ENCODE results near the gene IPO9. TPM values are rescaled to one million over a fixed set of nuclear protein-coding genes. Genes with fewer than 3 reads are reported as not detected.

The IPO9 gene
- total RNA-seq, 4 donors from 2014 or later, result 8.8 to 48.5 (median 35.2) TPM

DNA sequence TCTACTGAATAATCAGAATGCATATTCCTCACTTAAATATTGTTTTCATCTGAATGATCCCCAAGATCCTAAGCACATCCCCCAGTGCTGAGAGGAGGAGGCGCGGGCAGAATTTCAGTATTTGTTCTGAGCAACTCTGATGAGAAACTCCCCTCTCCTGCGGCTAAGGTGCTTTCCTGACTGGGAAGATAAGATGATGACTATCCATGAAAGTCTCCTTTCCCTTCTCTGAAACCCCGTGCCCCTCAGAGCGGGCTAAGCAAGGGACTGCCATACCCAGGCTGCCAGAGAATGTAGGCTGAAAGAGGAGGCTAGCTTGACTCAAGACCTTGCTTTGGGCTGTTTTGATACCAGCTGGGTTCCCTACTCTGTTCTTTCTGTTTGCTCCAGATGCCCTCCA lies 39.7 kb upstream of the IPO9 start:
- Histone ChIP-seq H3K4me1 (peaks cover 0 to 25% of the 10 kb centered on the region in 2 donors), H3K9me3 (no peaks in the 10 kb centered on the region), H3K4me3 (no peak overlapping the region), H3K27ac (peak overlapping the region; percentile 76 to 84), H3K36me3 (no peaks in the 10 kb centered on the region), H3K27me3 (no peaks in the 10 kb centered on the region)
- no peak for DNase-seq
- intact Hi-C loops (cut with DNase I; ENCODE audit: low total_unique reads), result no loop called here
- no peak for TF ChIP-seq POLR2A (IDR thresholded peaks at IDR 0.05)
- TF ChIP-seq, protein P1, sequence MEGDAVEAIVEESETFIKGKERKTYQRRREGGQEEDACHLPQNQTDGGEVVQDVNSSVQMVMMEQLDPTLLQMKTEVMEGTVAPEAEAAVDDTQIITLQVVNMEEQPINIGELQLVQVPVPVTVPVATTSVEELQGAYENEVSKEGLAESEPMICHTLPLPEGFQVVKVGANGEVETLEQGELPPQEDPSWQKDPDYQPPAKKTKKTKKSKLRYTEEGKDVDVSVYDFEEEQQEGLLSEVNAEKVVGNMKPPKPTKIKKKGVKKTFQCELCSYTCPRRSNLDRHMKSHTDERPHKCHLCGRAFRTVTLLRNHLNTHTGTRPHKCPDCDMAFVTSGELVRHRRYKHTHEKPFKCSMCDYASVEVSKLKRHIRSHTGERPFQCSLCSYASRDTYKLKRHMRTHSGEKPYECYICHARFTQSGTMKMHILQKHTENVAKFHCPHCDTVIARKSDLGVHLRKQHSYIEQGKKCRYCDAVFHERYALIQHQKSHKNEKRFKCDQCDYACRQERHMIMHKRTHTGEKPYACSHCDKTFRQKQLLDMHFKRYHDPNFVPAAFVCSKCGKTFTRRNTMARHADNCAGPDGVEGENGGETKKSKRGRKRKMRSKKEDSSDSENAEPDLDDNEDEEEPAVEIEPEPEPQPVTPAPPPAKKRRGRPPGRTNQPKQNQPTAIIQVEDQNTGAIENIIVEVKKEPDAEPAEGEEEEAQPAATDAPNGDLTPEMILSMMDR (IDR thresholded peaks at IDR 0.05), result no peak

GRCh38 chr1:201790261-201790660 lies 38.7 kb upstream of the IPO9 start:
- H3K36me3 ChIP-seq, result no peaks in the 10 kb centered on the region
- peak in 1 of 2 donors; percentile 42 for DNase-seq
- H3K9me3 ChIP-seq, result no peaks in the 10 kb centered on the region
- peak overlapping the region; percentile 76 to 84 for H3K27ac ChIP-seq
- no peaks in the 10 kb centered on the region for H3K27me3 ChIP-seq
- intact Hi-C loops (cut with DNase I; ENCODE audit: low total_unique reads), result loop anchor here (10.0 kb wide), 1 partner anchor 235 kb away; no protein-coding TSS in a partner anchor
- H3K4me1 ChIP-seq, result peaks cover 0 to 25% of the 10 kb centered on the region in 2 donors
- no peak overlapping the region for H3K4me3 ChIP-seq
- no peak for TF ChIP-seq POLR2A (IDR thresholded peaks at IDR 0.05)
- TF ChIP-seq, protein P1 (IDR thresholded peaks at IDR 0.05), result no peak

GRCh38 chr1:201791051-201791778 lies 37.7 kb upstream of the IPO9 start:
- Histone ChIP-seq H3K9me3 (no peaks in the 10 kb centered on the region), H3K27ac (peak overlapping the region; percentile 76 to 84), H3K4me1 (peaks cover 0 to 25% of the 10 kb centered on the region in 2 donors), H3K27me3 (no peaks in the 10 kb centered on the region), H3K36me3 (no peaks in the 10 kb centered on the region), H3K4me3 (no peak overlapping the region)
- intact Hi-C loops (cut with DNase I; ENCODE audit: low total_unique reads), result loop anchor here (10.0 kb wide), 1 partner anchor 236 kb away; no protein-coding TSS in a partner anchor
- TF ChIP-seq, protein P1 (IDR thresholded peaks at IDR 0.05), result no peak
- TF ChIP-seq POLR2A (IDR thresholded peaks at IDR 0.05), result no peak
- no peak for DNase-seq

- Histone ChIP-seq H3K27me3 (no peaks in the 10 kb centered on the region), H3K4me3 (no peak overlapping the region), H3K9me3 (no peaks in the 10 kb centered on the region), H3K27ac (peak overlapping the region; percentile 76 to 84), H3K4me1 (peaks cover 0 to 25% of the 10 kb centered on the region in 2 donors), H3K36me3 (no peaks in the 10 kb centered on the region)
- peak; percentile 51 to 74 for DNase-seq
- TF ChIP-seq POLR2A (IDR thresholded peaks at IDR 0.05), result no peak
- TF ChIP-seq, protein P1 (IDR thresholded peaks at IDR 0.05), result no peak
- intact Hi-C loops (cut with DNase I; ENCODE audit: low total_unique reads), result loop anchor here (2.0 to 10.0 kb wide), 2 partner anchors 83 to 237 kb away; no protein-coding TSS in a partner anchor
These were observed 37.2 kb upstream of the IPO9 start for GRCh38 chr1:201791779-201792173.

All from uterus (tissue), 4 donors.